GM23338 (cell line): ENCODE measurements around the gene ENOX1. TPM values are rescaled to one million over a fixed set of nuclear protein-coding genes. Genes with fewer than 3 reads are reported as not detected.

Experiments
- ATAC-seq: fragments of 200-7000 bp; cut with Tn5 transposase; 3 replicates; pipeline ENCODE4 v1.9.1; 2020
- DNase-seq: peaks from one replicate; pipeline ENCODE4 v3.0.0-alpha.2; 2015; ENCODE audit warnings: low spot score
- H2AFZ ChIP-seq: fragments of 200-600 bp; sonication (generic); 2 replicates; pipeline ENCODE4 v1.8.0; 2016; ENCODE audit warnings: antibody characterized with exemption, mild to moderate bottlenecking, moderate library complexity
- H3F3A ChIP-seq: fragments of 200-600 bp; sonication (generic); replicated peaks from 2 replicates; pipeline ENCODE4 v1.8.0; 2017; ENCODE audit warnings: antibody characterized with exemption, mixed run types, low read depth
- H3K27ac ChIP-seq: fragments of 200-600 bp; sonication (generic); 2 replicates; pipeline ENCODE4 v1.6.1; 2016; ENCODE audit warnings: low read depth
- H3K27me3 ChIP-seq: fragments of 200-600 bp; sonication (generic); 2 replicates; pipeline ENCODE4 v1.8.0; 2016; ENCODE audit warnings: mild to moderate bottlenecking, mixed run types, moderate library complexity; ENCODE audit not compliant: insufficient read depth
- H3K36me3 ChIP-seq: fragments of 200-600 bp; sonication (generic); 2 replicates; pipeline ENCODE4 v1.8.0; 2016; ENCODE audit warnings: mild to moderate bottlenecking; ENCODE audit not compliant: insufficient read depth
- H3K4me1 ChIP-seq: fragments of 200-600 bp; sonication (generic); 2 replicates; pipeline ENCODE4 v1.8.0; 2016; ENCODE audit warnings: mild to moderate bottlenecking, moderate library complexity; ENCODE audit not compliant: insufficient read depth
- H3K4me2 ChIP-seq: fragments of 200-600 bp; sonication (generic); 2 replicates; pipeline ENCODE4 v1.7.1; 2017; ENCODE audit warnings: mixed run types
- H3K4me3 ChIP-seq: fragments of 200-600 bp; sonication (generic); 2 replicates; pipeline ENCODE4 v1.6.1; 2016; ENCODE audit warnings: mixed run types
- H3K79me2 ChIP-seq: fragments of 200-600 bp; sonication (generic); replicated peaks from 2 replicates; pipeline ENCODE4 v1.8.0; 2017; ENCODE audit warnings: mild to moderate bottlenecking; ENCODE audit not compliant: insufficient read depth
- H3K9me2 ChIP-seq: fragments of 200-600 bp; sonication (generic); 2 replicates; pipeline ENCODE4 v1.8.0; 2017; ENCODE audit not compliant: insufficient read depth
- H4K20me1 ChIP-seq: fragments of 200-600 bp; sonication (generic); replicated peaks from 2 replicates; pipeline ENCODE4 v1.8.0; 2017; ENCODE audit warnings: mild to moderate bottlenecking; ENCODE audit not compliant: insufficient read depth
- H3K27ac Mint-ChIP-seq: 2 replicates; pipeline ENCODE4 v1.8.0; 2020; ENCODE audit warnings: inconsistent platforms, mild to moderate bottlenecking, moderate library complexity, mixed read lengths
- H3K27me3 Mint-ChIP-seq: 3 replicates; pipeline ENCODE4 v1.8.0; 2022; ENCODE audit warnings: low read depth, mild to moderate bottlenecking, moderate library complexity, mixed read lengths, inconsistent platforms; ENCODE audit not compliant: insufficient read depth, poor library complexity
- H3K36me3 Mint-ChIP-seq: 3 replicates; pipeline ENCODE4 v1.8.0; 2021; ENCODE audit warnings: low read depth, mild to moderate bottlenecking, inconsistent platforms, moderate library complexity, mixed read lengths
- H3K4me1 Mint-ChIP-seq: 3 replicates; pipeline ENCODE4 v1.8.0; 2020; ENCODE audit warnings: mild to moderate bottlenecking, inconsistent platforms, mixed read lengths
- H3K4me3 Mint-ChIP-seq: 3 replicates; pipeline ENCODE4 v1.8.0; 2021; ENCODE audit warnings: moderate library complexity, mild to moderate bottlenecking, inconsistent platforms, mixed read lengths
- H3K9me3 Mint-ChIP-seq: 3 replicates; pipeline ENCODE4 v1.8.0; 2020; ENCODE audit warnings: moderate library complexity, mild to moderate bottlenecking, inconsistent platforms, mixed read lengths
- CREB1 ChIP-seq: fragments of 250-450 bp; sonication (Bioruptor Pico); IDR thresholded peaks from 2 replicates; pipeline ENCODE4 v1.5.0; 2020; ENCODE audit warnings: low read depth, mild to moderate bottlenecking, moderate library complexity
- EZH2 ChIP-seq: fragments of 200-600 bp; sonication (generic); IDR thresholded peaks from one replicate; pipeline ENCODE4 v1.8.0; 2017; ENCODE audit warnings: antibody characterized with exemption, mild to moderate bottlenecking, low read depth; ENCODE audit not compliant: unreplicated experiment
- EZH2phosphoT487 ChIP-seq: fragments of 200-600 bp; sonication (generic); IDR thresholded peaks from one replicate; pipeline ENCODE4 v1.8.1; 2018; ENCODE audit warnings: antibody characterized with exemption; ENCODE audit not compliant: unreplicated experiment
- JUNB ChIP-seq: IDR thresholded peaks from one replicate; pipeline ENCODE4 v1.6.1; 2016; ENCODE audit warnings: antibody characterized with exemption; ENCODE audit not compliant: unreplicated experiment
- NANOG ChIP-seq: IDR thresholded peaks from 2 replicates; pipeline ENCODE4 v1.6.1; 2016; ENCODE audit warnings: antibody characterized with exemption, borderline replicate concordance
- POLR2AphosphoS5 ChIP-seq: IDR thresholded peaks from 2 replicates; pipeline ENCODE4 v1.6.1; 2016; ENCODE audit warnings: antibody characterized with exemption, low read depth
- REST ChIP-seq: IDR thresholded peaks from one replicate; pipeline ENCODE4 v1.6.1; 2018; ENCODE audit warnings: antibody characterized with exemption; ENCODE audit not compliant: unreplicated experiment
- STAT1 ChIP-seq: IDR thresholded peaks from one replicate; pipeline ENCODE4 v1.6.1; 2016; ENCODE audit warnings: antibody characterized with exemption; ENCODE audit not compliant: unreplicated experiment
- ZNF114 ChIP-seq: fragments of 250-450 bp; sonication (Bioruptor Pico); IDR thresholded peaks from 2 replicates; pipeline ENCODE4 v1.5.0; 2020; ENCODE audit warnings: mild to moderate bottlenecking, moderate library complexity
- ZNF331 ChIP-seq: fragments of 250-450 bp; sonication (Bioruptor Pico); IDR thresholded peaks from 2 replicates; pipeline ENCODE4 v1.5.0; 2020; ENCODE audit warnings: low read depth, mild to moderate bottlenecking, moderate library complexity
- polyA plus RNA-seq: library from polyadenylated mRNA; unstranded; fragments of >200 nt; fragmentation: Nextera tagmentation; extraction: Ambion mirVana; gene quantifications from 2 replicates; pipeline ENCODE4 v1.2.1, GENCODE V29; 2016
- total RNA-seq: library from RNA; depleted of rRNA; stranded (reverse); fragments of >200 nt; shearing (Covaris generic); gene quantifications from 2 replicates; pipeline ENCODE4 v1.2.3, GENCODE V29; 2014
- TF ChIP-seq, protein P1 (sequence below), 2 experiments: fragments of 200-600 bp in 1 of 2; sonication (generic) in 1 of 2; conservative IDR thresholded peaks; 2 replicates each; pipeline versions ENCODE4 v1.5.1 to v1.6.1; 2016 to 2017; ENCODE audit warnings: antibody characterized with exemption in 2 of 2, low read depth in 2 of 2, mild to moderate bottlenecking in 2 of 2, moderate library complexity in 1 of 2
- TF ChIP-seq, protein P2 (sequence below): fragments of 250-450 bp; sonication (Bioruptor Pico); IDR thresholded peaks from 2 replicates; pipeline ENCODE4 v1.5.0; 2020; ENCODE audit warnings: mild to moderate bottlenecking, moderate library complexity
- TF ChIP-seq, protein P3 (sequence below): IDR thresholded peaks from 2 replicates; pipeline ENCODE4 v1.6.1; 2016; ENCODE audit warnings: antibody characterized with exemption

The ENOX1 gene
- total and polyA plus RNA-seq, 2 experiments from 2014 or later, result 0.66 to 0.81 TPM

GRCh38 chr13:43446126-43446525 lies 340.6 kb downstream of the ENOX1 start (continued):
- no peak for TF ChIP-seq ZNF331
- no peak for TF ChIP-seq STAT1
- TF ChIP-seq EZH2, result no peak

GRCh38 chr13:43445668-43446067 lies 341.1 kb downstream of the ENOX1 start:
- H3K9me2 ChIP-seq, result 0 out of 2 replicates have a peak, but pooled peaks cover 2% of the 10 kb centered on the region
- DNase-seq (no peak), ATAC-seq (no peak)
- Mint-ChIP-seq H3K4me3 (no peak overlapping the region), H3K9me3 (no peaks in the 10 kb centered on the region), H3K36me3 (no peaks in the 10 kb centered on the region), H3K27me3 (peaks cover 2% of the 10 kb centered on the region), H3K27ac (no peak overlapping the region), H3K4me1 (peaks cover 24% of the 10 kb centered on the region)
- no peak overlapping the region for H3K27ac ChIP-seq
- no peaks in the 10 kb centered on the region for H3F3A ChIP-seq
- no peaks in the 10 kb centered on the region for H4K20me1 ChIP-seq
- no peak overlapping the region for H3K4me3 ChIP-seq
- no peaks in the 10 kb centered on the region for H3K79me2 ChIP-seq
- no peak overlapping the region for H3K4me2 ChIP-seq
- H2AFZ ChIP-seq, result no peak overlapping the region
- no peaks in the 10 kb centered on the region for H3K27me3 ChIP-seq
- peaks cover 4% of the 10 kb centered on the region; the same call in 1 of the 2 replicates for H3K4me1 ChIP-seq
- H3K36me3 ChIP-seq, result no peaks in the 10 kb centered on the region
- TF ChIP-seq ZNF331 (no peak), ZNF114 (no peak), NANOG (no peak), STAT1 (no peak), CREB1 (CRISPR knock-in tag) (no peak), EZH2 (no peak), REST (no peak), POLR2AphosphoS5 (no peak), JUNB (no peak), EZH2phosphoT487 (no peak)
- TF ChIP-seq, protein P1, sequence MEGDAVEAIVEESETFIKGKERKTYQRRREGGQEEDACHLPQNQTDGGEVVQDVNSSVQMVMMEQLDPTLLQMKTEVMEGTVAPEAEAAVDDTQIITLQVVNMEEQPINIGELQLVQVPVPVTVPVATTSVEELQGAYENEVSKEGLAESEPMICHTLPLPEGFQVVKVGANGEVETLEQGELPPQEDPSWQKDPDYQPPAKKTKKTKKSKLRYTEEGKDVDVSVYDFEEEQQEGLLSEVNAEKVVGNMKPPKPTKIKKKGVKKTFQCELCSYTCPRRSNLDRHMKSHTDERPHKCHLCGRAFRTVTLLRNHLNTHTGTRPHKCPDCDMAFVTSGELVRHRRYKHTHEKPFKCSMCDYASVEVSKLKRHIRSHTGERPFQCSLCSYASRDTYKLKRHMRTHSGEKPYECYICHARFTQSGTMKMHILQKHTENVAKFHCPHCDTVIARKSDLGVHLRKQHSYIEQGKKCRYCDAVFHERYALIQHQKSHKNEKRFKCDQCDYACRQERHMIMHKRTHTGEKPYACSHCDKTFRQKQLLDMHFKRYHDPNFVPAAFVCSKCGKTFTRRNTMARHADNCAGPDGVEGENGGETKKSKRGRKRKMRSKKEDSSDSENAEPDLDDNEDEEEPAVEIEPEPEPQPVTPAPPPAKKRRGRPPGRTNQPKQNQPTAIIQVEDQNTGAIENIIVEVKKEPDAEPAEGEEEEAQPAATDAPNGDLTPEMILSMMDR (conservative IDR thresholded peaks at IDR 0.05; ENCODE audit: low read depth in 2 of 2), result no peak
- TF ChIP-seq, protein P2, sequence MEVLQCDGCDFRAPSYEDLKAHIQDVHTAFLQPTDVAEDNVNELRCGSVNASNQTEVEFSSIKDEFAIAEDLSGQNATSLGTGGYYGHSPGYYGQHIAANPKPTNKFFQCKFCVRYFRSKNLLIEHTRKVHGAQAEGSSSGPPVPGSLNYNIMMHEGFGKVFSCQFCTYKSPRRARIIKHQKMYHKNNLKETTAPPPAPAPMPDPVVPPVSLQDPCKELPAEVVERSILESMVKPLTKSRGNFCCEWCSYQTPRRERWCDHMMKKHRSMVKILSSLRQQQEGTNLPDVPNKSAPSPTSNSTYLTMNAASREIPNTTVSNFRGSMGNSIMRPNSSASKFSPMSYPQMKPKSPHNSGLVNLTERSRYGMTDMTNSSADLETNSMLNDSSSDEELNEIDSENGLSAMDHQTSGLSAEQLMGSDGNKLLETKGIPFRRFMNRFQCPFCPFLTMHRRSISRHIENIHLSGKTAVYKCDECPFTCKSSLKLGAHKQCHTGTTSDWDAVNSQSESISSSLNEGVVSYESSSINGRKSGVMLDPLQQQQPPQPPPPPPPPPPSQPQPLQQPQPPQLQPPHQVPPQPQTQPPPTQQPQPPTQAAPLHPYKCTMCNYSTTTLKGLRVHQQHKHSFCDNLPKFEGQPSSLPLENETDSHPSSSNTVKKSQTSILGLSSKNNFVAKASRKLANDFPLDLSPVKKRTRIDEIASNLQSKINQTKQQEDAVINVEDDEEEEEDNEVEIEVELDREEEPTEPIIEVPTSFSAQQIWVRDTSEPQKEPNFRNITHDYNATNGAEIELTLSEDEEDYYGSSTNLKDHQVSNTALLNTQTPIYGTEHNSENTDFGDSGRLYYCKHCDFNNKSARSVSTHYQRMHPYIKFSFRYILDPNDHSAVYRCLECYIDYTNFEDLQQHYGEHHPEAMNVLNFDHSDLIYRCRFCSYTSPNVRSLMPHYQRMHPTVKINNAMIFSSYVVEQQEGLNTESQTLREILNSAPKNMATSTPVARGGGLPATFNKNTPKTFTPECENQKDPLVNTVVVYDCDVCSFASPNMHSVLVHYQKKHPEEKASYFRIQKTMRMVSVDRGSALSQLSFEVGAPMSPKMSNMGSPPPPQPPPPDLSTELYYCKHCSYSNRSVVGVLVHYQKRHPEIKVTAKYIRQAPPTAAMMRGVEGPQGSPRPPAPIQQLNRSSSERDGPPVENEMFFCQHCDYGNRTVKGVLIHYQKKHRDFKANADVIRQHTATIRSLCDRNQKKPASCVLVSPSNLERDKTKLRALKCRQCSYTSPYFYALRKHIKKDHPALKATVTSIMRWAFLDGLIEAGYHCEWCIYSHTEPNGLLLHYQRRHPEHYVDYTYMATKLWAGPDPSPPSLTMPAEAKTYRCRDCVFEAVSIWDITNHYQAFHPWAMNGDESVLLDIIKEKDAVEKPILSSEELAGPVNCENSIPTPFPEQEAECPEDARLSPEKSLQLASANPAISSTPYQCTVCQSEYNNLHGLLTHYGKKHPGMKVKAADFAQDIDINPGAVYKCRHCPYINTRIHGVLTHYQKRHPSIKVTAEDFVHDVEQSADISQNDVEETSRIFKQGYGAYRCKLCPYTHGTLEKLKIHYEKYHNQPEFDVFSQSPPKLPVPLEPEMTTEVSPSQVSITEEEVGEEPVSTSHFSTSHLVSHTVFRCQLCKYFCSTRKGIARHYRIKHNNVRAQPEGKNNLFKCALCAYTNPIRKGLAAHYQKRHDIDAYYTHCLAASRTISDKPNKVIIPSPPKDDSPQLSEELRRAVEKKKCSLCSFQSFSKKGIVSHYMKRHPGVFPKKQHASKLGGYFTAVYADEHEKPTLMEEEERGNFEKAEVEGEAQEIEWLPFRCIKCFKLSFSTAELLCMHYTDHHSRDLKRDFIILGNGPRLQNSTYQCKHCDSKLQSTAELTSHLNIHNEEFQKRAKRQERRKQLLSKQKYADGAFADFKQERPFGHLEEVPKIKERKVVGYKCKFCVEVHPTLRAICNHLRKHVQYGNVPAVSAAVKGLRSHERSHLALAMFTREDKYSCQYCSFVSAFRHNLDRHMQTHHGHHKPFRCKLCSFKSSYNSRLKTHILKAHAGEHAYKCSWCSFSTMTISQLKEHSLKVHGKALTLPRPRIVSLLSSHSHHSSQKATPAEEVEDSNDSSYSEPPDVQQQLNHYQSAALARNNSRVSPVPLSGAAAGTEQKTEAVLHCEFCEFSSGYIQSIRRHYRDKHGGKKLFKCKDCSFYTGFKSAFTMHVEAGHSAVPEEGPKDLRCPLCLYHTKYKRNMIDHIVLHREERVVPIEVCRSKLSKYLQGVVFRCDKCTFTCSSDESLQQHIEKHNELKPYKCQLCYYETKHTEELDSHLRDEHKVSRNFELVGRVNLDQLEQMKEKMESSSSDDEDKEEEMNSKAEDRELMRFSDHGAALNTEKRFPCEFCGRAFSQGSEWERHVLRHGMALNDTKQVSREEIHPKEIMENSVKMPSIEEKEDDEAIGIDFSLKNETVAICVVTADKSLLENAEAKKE (CRISPR knock-in tag), result no peak
- TF ChIP-seq, protein P3, sequence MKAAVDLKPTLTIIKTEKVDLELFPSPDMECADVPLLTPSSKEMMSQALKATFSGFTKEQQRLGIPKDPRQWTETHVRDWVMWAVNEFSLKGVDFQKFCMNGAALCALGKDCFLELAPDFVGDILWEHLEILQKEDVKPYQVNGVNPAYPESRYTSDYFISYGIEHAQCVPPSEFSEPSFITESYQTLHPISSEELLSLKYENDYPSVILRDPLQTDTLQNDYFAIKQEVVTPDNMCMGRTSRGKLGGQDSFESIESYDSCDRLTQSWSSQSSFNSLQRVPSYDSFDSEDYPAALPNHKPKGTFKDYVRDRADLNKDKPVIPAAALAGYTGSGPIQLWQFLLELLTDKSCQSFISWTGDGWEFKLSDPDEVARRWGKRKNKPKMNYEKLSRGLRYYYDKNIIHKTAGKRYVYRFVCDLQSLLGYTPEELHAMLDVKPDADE, result no peak
